GM18519 (cell line): ENCODE measurements around the gene KCNF1.

Source experiments
- ATAC-seq: cut with Tn5 transposase; IDR thresholded peaks from one replicate; pipeline ENCODE4 v1.9.1; 2021; ENCODE audit warnings: mild to moderate bottlenecking, moderate library complexity; ENCODE audit not compliant: unreplicated experiment, low FRiP score

KCNF1 gene

GRCh38 chr2:10879624-10880585, 31.8 kb upstream of the KCNF1 start:
- no peak for ATAC-seq

GRCh38 chr2:10880586-10881321, 31.0 kb upstream of the KCNF1 start:
- no peak for ATAC-seq

DNA sequence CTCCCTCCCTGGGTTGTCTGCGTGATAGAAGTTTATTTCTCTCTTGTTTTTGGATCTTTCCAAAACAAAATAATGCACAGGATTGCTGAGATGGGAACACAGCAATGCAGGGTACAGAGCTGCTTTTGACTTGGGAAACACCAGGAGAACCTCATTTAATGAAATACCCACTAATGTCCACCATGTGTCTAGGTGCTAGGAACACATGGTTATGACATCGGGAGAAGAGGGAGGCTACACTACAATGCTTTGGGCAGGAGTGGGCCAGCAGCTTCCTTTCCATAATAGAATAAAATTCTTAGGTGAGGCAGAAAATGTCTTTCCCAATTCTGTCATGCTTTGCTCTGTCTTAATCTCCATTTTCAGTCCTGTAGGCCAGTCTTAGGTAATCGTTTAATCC, 29.2 kb upstream of the KCNF1 start:
- no peak for ATAC-seq

DNA sequence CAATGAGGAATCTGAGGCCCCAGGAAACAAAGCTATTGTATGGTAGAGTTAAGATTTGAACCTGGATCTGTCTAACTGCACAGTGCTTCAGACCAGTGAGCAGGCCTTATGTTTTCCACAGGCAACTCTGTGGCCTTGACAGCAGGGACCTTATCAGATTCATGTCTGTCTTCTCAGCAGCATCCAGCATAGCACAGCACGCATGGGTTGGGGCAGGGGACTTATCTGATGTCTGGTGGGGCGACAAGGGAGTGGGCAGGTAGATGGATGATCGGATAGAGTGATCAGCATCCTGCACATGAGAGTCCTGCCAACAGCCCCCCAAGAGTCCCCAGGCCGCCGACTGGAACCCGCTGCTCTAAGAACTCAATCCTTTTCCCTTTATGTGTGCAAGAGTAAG, 28.7 kb upstream of the KCNF1 start:
- ATAC-seq = no peak

DNA sequence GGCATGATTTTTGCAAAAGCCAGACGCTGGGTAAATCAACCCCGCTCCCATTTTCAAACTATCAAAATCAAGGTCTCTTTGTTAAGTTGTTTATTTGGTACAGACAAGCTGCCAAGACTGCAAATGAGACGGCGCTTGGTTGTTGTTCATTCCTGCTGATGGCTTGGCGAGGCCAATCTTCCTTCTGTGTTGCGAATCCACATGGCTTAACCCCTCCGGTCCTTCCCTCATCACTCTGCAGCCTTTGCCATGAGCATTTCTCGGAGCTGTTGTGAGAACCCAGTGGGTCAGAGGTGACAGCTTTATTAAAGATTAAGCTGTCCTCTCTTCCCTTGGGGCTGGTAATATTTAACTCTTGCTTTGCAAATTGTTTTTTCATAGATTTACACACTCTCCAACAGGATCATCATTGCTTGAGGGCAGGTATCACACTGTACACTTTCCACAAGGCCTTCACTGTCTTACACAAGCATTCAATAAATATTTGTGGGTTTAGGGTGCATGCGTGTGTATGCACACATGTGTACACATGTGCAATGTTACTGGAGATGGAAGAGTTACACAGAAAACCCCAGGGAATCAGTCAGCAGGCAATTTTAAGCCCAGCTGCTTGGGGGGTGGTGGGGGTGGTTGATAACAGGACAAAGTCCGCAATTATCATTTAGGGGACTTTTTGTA, 27.8 kb upstream of the KCNF1 start:
- ATAC-seq = no peak

GRCh38 chr2:10884574-10884975, 27.2 kb upstream of the KCNF1 start:
- no peak for ATAC-seq

DNA sequence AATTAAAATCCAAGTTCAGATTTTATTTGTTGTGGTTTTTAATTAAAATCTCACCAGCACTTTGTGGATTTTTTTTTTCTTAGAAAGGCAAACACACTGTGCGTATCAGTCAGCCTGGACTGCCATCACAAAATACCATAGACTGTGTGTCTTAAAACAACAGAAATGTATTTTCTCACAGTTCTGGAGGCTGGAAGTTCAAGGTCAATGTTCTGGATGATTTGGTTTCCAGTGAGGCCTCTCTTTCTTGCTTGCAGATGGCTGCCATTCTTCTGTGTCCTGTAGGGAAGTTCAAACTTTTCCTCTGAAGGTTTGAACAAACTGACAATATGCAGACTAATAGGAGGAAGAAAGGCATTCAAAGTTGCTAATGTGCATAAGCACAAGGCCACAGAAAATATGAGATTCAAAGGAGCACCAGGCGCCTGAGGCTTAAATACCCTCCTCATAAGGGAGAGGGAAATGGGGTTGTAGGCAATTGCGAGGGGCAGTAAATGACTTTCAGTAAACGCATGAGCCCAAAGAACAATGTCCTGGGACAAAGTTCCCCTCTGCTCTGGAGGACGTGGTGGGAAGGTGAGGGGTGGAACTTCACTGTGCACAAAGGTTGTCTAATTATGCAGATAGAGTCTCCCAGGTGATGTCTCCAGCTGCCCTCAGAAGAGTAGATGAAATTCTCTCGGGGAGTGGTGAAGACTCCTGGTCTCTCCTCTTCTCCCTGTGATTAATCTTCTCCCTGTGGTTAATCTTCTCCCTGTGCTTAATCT, 26.5 kb upstream of the KCNF1 start:
- ATAC-seq = no peak

DNA sequence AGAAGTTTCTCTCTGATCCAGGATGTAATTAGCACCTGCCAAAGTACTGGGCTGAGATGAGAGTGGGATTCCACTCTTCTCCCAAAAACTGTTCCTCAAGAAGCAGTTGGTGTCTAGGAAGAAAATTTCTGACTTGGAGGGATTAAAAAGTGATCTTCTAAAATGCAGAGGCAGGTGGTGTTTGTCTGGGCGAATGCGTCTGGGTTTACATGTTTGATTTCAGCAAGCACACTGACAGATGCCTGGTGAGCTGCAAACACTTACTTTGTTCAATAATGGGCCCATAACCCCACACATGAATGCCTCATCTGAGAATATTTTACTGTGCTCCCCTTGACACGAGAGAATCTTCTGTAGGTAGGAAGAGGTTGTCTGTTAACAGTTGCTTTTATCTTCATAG, 24.3 kb upstream of the KCNF1 start:
- no peak for ATAC-seq

DNA sequence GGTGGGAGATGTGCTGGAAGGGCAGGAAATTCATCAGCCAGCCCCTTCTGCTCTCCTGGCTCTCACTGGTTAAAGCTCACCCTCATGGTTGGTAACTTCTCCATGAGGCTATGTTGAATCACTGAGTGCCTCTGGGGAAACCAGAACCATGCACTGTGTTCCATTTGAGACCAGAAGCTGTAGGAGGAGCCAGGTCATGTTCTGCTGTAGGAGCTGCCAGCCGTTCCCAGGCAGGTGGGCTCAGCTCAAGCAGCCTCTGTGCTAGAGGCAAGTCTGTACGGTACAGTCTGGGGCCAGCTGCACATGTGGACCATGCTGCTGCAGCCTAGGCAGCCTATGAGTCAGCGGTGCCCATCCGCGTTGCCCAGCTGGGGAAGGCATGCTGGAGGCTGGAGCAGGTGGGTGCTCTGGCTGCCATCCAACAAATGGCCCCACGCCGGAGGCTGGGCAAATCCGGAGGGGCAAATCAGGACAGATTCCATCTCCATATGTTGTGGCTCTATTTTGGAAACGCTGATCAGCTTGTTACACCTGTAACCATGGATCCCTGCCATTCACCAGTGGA, 22.0 kb upstream of the KCNF1 start:
- ATAC-seq = no peak

DNA sequence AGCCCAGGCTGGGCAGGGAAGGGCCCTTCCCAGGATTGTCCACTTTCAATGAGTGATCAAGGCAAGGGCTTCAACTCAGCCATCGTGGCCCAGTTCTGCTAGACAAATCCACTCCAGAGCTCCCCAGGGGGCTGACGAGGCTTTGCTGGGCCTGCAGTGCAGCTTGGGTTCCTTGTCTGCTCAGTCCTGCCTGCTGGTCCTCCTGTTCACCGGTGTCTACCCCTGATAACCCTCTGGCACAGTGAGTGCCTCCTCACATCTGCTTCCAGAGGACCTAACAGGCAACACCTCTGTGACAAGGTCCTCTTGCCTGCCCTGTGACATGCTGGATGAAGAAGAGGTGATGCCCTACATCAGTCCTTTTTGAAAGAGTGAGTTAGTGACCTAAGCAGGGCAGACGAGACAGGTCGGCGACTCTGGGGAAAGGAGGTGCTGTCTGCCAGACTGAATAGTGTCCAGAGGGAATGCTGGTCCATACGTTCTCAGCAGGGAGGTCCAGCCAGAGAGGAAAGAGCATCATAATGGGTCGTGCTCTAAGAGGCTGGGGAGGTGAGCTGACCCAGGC, 20.9 kb upstream of the KCNF1 start:
- no peak for ATAC-seq

GRCh38 chr2:10891390-10891789, 20.3 kb upstream of the KCNF1 start:
- no peak for ATAC-seq

DNA sequence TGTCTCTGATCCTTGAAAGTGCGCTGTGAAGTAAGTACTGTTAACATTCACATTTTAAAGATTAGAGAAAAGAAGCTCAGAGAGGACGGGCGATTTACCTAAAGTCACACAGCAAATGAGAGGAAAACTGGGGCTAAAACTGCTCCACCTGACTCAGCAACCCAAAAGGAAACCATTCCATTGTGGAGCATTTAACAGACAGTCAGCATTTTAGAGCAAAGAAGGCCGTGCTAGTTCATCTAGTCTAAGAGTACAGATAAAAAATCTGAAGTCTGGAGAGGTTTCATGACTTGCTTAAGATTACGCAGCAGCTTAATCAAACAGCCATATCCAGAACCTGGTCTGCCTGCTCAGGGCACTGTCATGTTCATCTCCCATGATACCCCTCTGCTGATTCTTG, 19.9 kb upstream of the KCNF1 start:
- no peak for ATAC-seq

DNA sequence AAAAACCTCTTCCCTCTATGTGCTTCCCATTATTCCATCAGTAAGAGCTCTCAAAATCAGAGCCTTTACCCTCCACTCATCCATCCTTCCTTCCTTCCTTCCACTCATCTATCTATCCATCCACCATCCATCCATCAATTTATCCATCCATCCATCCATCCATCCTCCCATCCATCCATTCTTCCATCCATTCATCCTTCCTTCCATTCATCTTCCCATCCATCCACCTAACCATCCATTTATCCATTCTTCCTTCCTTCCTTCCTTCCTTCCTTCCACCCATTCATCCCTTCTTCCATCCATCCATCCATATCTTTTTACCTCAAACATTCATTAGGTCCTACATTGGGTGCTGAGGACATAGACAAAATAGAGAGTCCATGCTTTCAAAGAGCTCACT, 19.4 kb upstream of the KCNF1 start:
- ATAC-seq = no peak

DNA sequence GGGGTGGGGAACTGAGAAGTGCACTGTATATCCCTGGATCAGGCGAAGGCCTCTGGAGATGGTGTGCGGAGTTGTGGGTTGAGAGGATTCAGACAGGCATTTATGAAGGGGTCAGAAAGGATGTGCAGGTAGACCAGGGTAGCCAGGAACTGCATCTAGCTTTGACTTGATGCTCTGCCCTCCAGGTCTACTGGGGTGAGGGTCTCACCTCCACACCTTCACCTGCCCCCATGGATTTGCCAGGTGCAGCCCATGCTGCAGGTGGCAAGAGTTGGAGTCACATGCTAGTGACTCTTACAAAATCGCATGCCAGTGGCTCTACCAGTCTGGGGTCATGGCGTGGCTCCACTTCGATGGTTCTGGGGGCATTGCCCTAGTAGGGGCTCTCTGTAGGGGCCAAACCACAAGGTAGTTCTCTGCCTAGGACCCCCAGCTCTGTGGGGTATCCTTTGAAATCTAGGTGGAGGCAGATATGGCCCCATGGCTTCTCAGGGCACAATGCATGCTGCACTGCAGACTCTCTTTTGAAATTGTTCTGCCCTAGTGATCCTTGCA, 18.9 kb upstream of the KCNF1 start:
- ATAC-seq = no peak

- no peak for ATAC-seq
Observed at GRCh38 chr2:10894264-10894935, 17.3 kb upstream of the KCNF1 start.

GRCh38 chr2:10895231-10895630, 16.5 kb upstream of the KCNF1 start:
- ATAC-seq = no peak

DNA sequence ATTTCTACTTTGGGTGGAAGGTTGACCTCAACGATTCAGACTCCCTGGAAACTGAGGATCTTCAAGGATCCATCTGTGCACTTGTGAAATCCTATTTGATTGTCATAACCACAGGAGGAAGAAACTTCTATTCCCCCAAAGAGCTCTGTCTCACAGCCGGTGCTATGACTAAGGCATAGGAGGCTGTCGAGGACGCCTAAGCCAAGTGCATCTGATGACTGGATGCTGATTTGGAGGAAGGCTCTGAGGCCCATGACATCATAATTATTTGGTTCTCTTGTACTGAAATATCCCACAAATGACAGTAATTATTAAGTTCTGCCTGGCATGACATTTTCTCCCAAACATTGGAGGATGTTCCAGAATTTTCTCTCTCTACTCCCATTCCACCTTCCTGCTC, 13.8 kb upstream of the KCNF1 start:
- no peak for ATAC-seq

- no peak for ATAC-seq
Observed at GRCh38 chr2:10900216-10901109, 11.3 kb upstream of the KCNF1 start.
